ENCODE results near the gene ADGRD2. TPM values are rescaled to one million over a fixed set of nuclear protein-coding genes. Genes with fewer than 3 reads are reported as not detected.
A peak's percentile ranks its signal among the peaks of the same experiment; 100 is the strongest.

The ADGRD2 gene
- total RNA-seq, 2 donors from 2014 or later: not detected

- DNase-seq (ENCODE audit: low spot score in 2 of 2) (peak in 1 of 2 donors; percentile 51), ATAC-seq (no peak)
- Mint-ChIP-seq H3K27ac (no peak overlapping the region), H3K9me3 (no peaks in the 10 kb centered on the region), H3K36me3 (no peaks in the 10 kb centered on the region)
These were observed 845 bp downstream of the ADGRD2 start for GRCh38 chr9:124450931-124451661.

- DNase-seq (ENCODE audit: low spot score in 2 of 2) (peak in 1 of 2 donors; percentile 44), ATAC-seq (no peak)
- no peaks in the 10 kb centered on the region for H3K36me3 Mint-ChIP-seq
- no peak overlapping the region for H3K27ac Mint-ChIP-seq
- no peaks in the 10 kb centered on the region for H3K9me3 Mint-ChIP-seq
These were observed 2.1 kb downstream of the ADGRD2 start for GRCh38 chr9:124452326-124452725.

DNA sequence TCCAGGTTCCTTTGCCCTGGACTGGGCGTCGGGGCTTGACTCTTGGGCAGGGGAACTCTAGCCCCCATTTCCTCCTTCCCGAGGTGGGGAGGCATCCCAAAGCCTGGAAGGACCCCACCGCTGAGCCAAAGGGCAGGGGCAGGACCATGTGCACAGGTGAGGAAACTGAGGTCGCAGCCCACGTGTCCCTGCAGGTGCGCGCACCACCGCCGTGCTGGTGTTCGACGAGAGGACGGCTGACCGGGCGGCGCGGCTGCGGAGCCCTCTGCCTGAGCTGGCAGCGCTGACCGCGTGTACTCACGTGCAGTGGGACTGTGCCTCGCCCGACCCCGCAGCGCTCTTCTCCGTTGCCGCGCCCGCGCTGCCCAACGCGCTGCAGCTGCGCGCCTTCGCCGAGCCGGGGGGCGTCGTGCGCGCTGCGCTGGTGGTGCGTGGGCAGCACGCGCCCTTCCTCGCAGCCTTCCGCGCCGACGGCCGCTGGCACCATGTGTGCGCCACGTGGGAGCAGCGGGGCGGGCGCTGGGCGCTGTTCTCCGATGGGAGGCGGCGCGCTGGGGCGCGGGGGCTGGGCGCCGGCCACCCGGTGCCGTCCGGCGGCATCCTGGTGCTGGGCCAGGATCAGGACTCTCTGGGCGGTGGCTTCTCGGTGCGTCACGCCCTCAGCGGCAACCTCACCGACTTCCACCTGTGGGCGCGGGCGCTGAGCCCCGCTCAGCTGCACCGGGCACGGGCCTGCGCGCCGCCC, 2.8 kb downstream of the ADGRD2 start:
- DNase-seq (ENCODE audit: low spot score in 2 of 2): no peak
- no peak for ATAC-seq
- H3K9me3 Mint-ChIP-seq: no peaks in the 10 kb centered on the region
- H3K36me3 Mint-ChIP-seq: no peaks in the 10 kb centered on the region
- H3K27ac Mint-ChIP-seq: no peak overlapping the region

GRCh38 chr9:124453586-124454191, 3.4 kb downstream of the ADGRD2 start:
- Mint-ChIP-seq H3K9me3 (no peaks in the 10 kb centered on the region), H3K36me3 (no peaks in the 10 kb centered on the region), H3K27ac (no peak overlapping the region)
- DNase-seq (ENCODE audit: low spot score in 2 of 2): no peak
- peak in 1 of 2 donors; percentile 31 for ATAC-seq

GRCh38 chr9:124454296-124454695, 4.0 kb downstream of the ADGRD2 start:
- no peak for ATAC-seq
- no peak for DNase-seq (ENCODE audit: low spot score in 2 of 2)
- Mint-ChIP-seq H3K36me3 (no peaks in the 10 kb centered on the region), H3K9me3 (no peaks in the 10 kb centered on the region), H3K27ac (no peak overlapping the region)

DNA sequence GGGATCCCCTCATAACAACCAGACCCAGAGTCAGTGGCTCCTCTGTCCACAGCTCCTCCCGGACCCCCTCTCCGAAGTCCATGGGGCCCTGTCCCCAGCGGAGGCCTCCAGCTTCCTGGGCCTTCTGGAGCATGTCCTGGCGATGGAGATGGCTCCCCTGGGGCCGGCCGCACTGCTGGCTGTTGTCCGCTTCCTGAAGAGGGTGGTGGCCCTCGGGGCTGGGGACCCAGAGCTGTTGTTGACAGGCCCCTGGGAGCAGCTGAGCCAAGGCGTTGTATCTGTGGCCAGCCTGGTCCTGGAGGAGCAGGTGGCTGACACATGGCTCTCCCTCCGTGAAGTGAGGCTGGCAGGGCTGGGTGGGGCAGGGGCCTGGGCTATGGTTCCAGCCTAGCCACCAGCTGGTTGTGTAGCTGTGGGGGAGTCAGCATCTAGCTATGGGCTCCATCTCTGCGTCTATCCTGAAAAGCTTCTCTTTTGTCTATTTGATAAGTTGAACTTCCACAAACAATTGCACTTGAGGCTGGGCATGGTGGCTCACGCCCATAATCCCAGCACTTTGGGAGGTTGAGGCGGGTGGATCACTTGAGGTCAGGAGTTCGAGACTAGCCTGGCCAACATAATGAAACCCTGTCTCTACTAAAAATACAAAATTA, 4.7 kb downstream of the ADGRD2 start:
- Mint-ChIP-seq H3K9me3 (no peaks in the 10 kb centered on the region), H3K36me3 (no peaks in the 10 kb centered on the region), H3K27ac (peak overlapping the region in 1 of 2 donors; percentile 50)
- DNase-seq (ENCODE audit: low spot score in 2 of 2): no peak
- ATAC-seq: no peak

DNA sequence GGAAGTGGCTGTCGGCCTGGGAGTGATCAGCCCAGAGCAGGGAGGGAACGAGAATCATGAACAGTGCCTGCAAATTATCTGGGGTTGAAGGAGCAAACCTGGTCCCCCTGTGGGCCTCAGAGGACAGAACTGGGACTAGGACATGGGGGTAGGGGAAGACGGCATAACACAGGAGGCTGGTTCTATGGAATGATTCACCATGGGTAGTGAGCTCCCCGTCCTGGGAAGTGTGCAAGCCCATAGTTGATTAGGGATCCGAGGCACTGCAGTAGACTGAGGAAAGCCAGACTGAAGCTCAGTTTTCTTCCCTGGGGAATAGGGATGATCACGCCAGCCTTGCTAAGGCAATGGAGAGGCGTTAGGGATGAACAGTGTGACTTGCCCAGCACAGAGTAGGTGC, 5.6 kb downstream of the ADGRD2 start:
- Mint-ChIP-seq H3K36me3 (no peaks in the 10 kb centered on the region), H3K27ac (peak overlapping the region in 1 of 2 donors; percentile 7), H3K9me3 (no peaks in the 10 kb centered on the region)
- ATAC-seq (no peak), DNase-seq (ENCODE audit: low spot score in 2 of 2) (no peak)

- no peak for DNase-seq (ENCODE audit: low spot score in 2 of 2)
- ATAC-seq: no peak
- Mint-ChIP-seq H3K27ac (no peak overlapping the region), H3K9me3 (no peaks in the 10 kb centered on the region), H3K36me3 (no peaks in the 10 kb centered on the region)
These were observed 6.3 kb downstream of the ADGRD2 start for GRCh38 chr9:124456341-124457078.

DNA sequence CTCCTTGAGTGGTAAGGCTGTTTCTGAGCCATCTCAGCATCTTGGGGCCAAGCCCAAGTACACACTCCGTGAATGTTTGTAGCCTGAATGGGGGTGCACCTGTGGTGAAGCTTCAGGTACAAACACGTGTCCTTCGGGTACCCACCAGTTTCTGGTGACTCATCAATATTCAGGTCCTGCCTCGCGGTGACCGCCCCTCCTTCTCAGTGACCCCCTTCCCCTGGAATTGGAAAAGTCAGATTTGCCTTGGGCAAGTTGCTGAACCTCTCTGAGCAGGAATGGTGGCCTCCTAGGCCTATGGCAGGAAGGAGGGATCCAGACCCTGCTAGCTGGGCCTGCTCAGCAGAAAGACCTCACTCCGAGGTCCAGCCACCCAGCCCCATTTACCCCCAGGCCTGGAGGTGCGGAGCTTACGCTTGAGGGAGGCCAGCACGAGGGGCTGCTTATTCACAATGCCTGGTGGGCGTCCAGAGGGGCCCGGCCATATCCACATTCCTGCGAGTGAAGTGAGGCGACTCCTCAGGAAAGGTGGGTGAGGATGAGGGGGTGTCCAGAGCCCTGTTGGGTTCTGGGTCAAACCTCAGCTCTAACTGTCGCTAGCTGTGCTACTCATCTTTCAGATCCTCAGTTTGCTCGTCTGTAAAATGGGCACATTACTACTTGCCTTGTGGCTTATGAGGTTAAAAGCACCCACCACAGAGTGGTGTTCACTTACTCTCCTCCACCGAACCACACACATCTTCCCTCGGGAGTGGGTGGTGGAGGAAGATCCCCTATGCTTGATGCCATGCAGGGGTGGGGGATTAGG, 7.0 kb downstream of the ADGRD2 start:
- Mint-ChIP-seq H3K9me3 (no peaks in the 10 kb centered on the region), H3K27ac (no peak overlapping the region), H3K36me3 (no peaks in the 10 kb centered on the region)
- ATAC-seq: no peak
- no peak for DNase-seq (ENCODE audit: low spot score in 2 of 2)

DNA sequence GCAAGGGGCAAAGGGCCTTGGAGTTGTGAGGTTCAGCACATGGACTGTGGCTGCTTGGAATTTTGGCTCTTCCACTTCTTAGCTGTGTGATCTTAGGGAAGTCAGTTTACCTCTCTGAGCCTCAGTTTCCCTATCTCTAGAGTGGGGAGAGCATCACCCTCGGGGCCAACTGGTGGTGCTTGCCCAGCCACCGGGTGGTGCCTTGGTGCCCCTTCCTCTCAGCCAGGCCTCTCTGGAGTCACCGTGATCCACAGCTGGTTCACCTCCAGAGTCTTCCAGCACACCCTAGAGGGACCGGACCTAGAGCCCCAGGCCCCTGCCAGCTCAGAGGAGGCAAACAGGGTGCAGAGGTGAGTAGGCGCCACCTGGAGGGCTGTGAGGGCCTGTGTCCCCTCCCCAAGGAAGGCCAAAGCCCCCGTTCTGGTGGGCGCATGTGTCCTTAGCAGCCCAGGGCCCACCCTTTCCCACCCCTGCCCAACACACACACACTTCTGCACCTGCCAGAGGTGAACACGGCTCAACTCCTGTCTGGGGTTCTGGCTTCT, 7.7 kb downstream of the ADGRD2 start:
- no peak overlapping the region for H3K27ac Mint-ChIP-seq
- ATAC-seq (no peak), DNase-seq (ENCODE audit: low spot score in 2 of 2) (no peak)
- no peaks in the 10 kb centered on the region for H3K9me3 Mint-ChIP-seq
- no peaks in the 10 kb centered on the region for H3K36me3 Mint-ChIP-seq

GRCh38 chr9:124458441-124458840, 8.2 kb downstream of the ADGRD2 start:
- no peaks in the 10 kb centered on the region for H3K36me3 Mint-ChIP-seq
- no peak overlapping the region for H3K27ac Mint-ChIP-seq
- no peak for ATAC-seq
- no peaks in the 10 kb centered on the region for H3K9me3 Mint-ChIP-seq
- no peak for DNase-seq (ENCODE audit: low spot score in 2 of 2)

GRCh38 chr9:124462739-124463138, 12.5 kb downstream of the ADGRD2 start:
- DNase-seq (ENCODE audit: low spot score in 2 of 2): no peak

GRCh38 chr9:124465736-124466135, 15.5 kb downstream of the ADGRD2 start:
- Mint-ChIP-seq H3K36me3 (no peaks in the 10 kb centered on the region), H3K9me3 (no peaks in the 10 kb centered on the region), H3K27ac (no peak overlapping the region)
- no peak for DNase-seq (ENCODE audit: low spot score in 2 of 2)
- ATAC-seq: no peak

More at GRCh38 chr9:124462739-124463138, 12.5 kb downstream of the ADGRD2 start:
- no peak for ATAC-seq
- no peaks in the 10 kb centered on the region for H3K36me3 Mint-ChIP-seq
- H3K27ac Mint-ChIP-seq: no peak overlapping the region
- H3K9me3 Mint-ChIP-seq: no peaks in the 10 kb centered on the region

- Mint-ChIP-seq H3K9me3 (no peaks in the 10 kb centered on the region), H3K27ac (no peak overlapping the region), H3K36me3 (no peaks in the 10 kb centered on the region)
- no peak for DNase-seq (ENCODE audit: low spot score in 2 of 2)
- ATAC-seq: no peak
These were observed 17.3 kb downstream of the ADGRD2 start for GRCh38 chr9:124467410-124468060.

GRCh38 chr9:124468061-124468740, 17.9 kb downstream of the ADGRD2 start:
- ATAC-seq (no peak), DNase-seq (ENCODE audit: low spot score in 2 of 2) (no peak)
- Mint-ChIP-seq H3K27ac (no peak overlapping the region), H3K9me3 (no peaks in the 10 kb centered on the region), H3K36me3 (no peaks in the 10 kb centered on the region)
